Mucosa of descending colon (tissue), 3 donors: ENCODE results near the gene SH3RF3. TPM values are rescaled to one million over a fixed set of nuclear protein-coding genes. Genes with fewer than 3 reads are reported as not detected.

Experiments
- ATAC-seq: fragments of 200-7000 bp; cut with Tn5 transposase; one replicate; pipeline ENCODE4 v1.9.1; 2020; ENCODE audit warnings: mild to moderate bottlenecking, moderate library complexity
- DNase-seq, 3 donors: peaks; one replicate each; pipeline ENCODE4 v3.0.0-alpha.2; 2020
- H3K36me3 ChIP-seq: fragments of 200-600 bp; one replicate; pipeline ENCODE4 v1.8.0; 2021; ENCODE audit warnings: low read depth, mild to moderate bottlenecking
- H3K4me1 ChIP-seq: fragments of 200-600 bp; one replicate; pipeline ENCODE4 v1.8.0; 2021; ENCODE audit warnings: low read depth, mild to moderate bottlenecking
- H3K4me3 ChIP-seq: fragments of 200-600 bp; one replicate; pipeline ENCODE4 v1.8.0; 2021; ENCODE audit warnings: mild to moderate bottlenecking
- H3K9me3 ChIP-seq: fragments of 200-600 bp; one replicate; pipeline ENCODE4 v1.8.0; 2021; ENCODE audit warnings: mild to moderate bottlenecking
- CTCF ChIP-seq: fragments of 200-600 bp; IDR thresholded peaks from one replicate; pipeline ENCODE4 v1.8.0; 2022; ENCODE audit warnings: antibody characterized with exemption, mild to moderate bottlenecking
- intact Hi-C, 2 donors: fragments of 100-400 bp; cut with DNase I in 1 of 2; cut with micrococcal nuclease in 1 of 2; formaldehyde crosslinking; loops; one replicate each; pipeline versions ENCODE4 v1.11.0 to v1.11.1; 2022; cut with DNase I, micrococcal nuclease
- total RNA-seq, 3 donors: library from RNA; stranded (reverse); fragmentation: NEBNext Ultra II Directional in 2 of 3; extraction: Animal tissue kit (Norgen Biotek cat#: 25700) in 2 of 3; gene quantifications; one replicate each; pipeline versions ENCODE4 v1.2.1 to v1.2.4, GENCODE V29; 2021 to 2023
- donor health status: DM: no; HTN: no; CAD: no; lungs with moderate emphysema.
- donor health status: DM: no; HTN: no; CAD: no.
- donor health status: DM: no; HTN: yes; CAD: no.

Gene SH3RF3
- total RNA-seq, 3 donors from 2014 or later = 1.9 to 3.7 (median 3.0) TPM

GRCh38 chr2:109537565-109538222, 408.7 kb downstream of the SH3RF3 start:
- H3K9me3 ChIP-seq = no peaks in the 10 kb centered on the region
- intact Hi-C loops = no loop called here
- H3K4me1 ChIP-seq = no peaks in the 10 kb centered on the region
- H3K4me3 ChIP-seq = no peak overlapping the region
- no peaks in the 10 kb centered on the region for H3K36me3 ChIP-seq
- no peak for TF ChIP-seq CTCF
- no peak for DNase-seq
- ATAC-seq = peak; percentile 66

GRCh38 chr2:109538546-109538945, 409.5 kb downstream of the SH3RF3 start:
- H3K4me1 ChIP-seq = no peaks in the 10 kb centered on the region
- intact Hi-C loops = no loop called here
- DNase-seq (no peak), ATAC-seq (no peak)
- no peak overlapping the region for H3K4me3 ChIP-seq
- no peak for TF ChIP-seq CTCF
- no peaks in the 10 kb centered on the region for H3K36me3 ChIP-seq
- no peaks in the 10 kb centered on the region for H3K9me3 ChIP-seq

- intact Hi-C loops = no loop called here
- ATAC-seq (no peak), DNase-seq (no peak)
- Histone ChIP-seq H3K4me1 (no peaks in the 10 kb centered on the region), H3K36me3 (no peaks in the 10 kb centered on the region), H3K4me3 (no peak overlapping the region), H3K9me3 (no peaks in the 10 kb centered on the region)
- TF ChIP-seq CTCF = no peak
Observed at GRCh38 chr2:109542384-109542783, 413.4 kb downstream of the SH3RF3 start.

- Histone ChIP-seq H3K4me1 (no peaks in the 10 kb centered on the region), H3K36me3 (no peaks in the 10 kb centered on the region), H3K9me3 (no peaks in the 10 kb centered on the region), H3K4me3 (no peak overlapping the region)
- DNase-seq (peak in 2 of 3 donors; percentile 76 to 83), ATAC-seq (peak; percentile 90)
- intact Hi-C loops = loop anchor here in 1 of 2 donors (5.0 kb wide), 1 partner anchor 171 kb away; no protein-coding TSS in a partner anchor
- peak; percentile 68 for TF ChIP-seq CTCF
Observed at GRCh38 chr2:109545828-109546713, 417.1 kb downstream of the SH3RF3 start.

- Histone ChIP-seq H3K36me3 (no peaks in the 10 kb centered on the region), H3K9me3 (no peaks in the 10 kb centered on the region), H3K4me3 (no peak overlapping the region), H3K4me1 (no peaks in the 10 kb centered on the region)
- DNase-seq = no peak
- intact Hi-C loops = loop anchor here in 1 of 2 donors (5.0 kb wide), 1 partner anchor 170 kb away; no protein-coding TSS in a partner anchor
- ATAC-seq = no peak
- no peak for TF ChIP-seq CTCF
Observed at GRCh38 chr2:109547280-109547679, 418.3 kb downstream of the SH3RF3 start.
